H9 (cell line): ENCODE results near the gene RSPO1. TPM values are rescaled to one million over a fixed set of nuclear protein-coding genes. Genes with fewer than 3 reads are reported as not detected.

Experiments
- DNase-seq: peaks from one replicate; pipeline ENCODE4 v3.0.0-alpha.2; 2017
- H2AFZ ChIP-seq: one replicate; pipeline ENCODE4 v1.6.1; 2013; ENCODE audit warnings: mild to moderate bottlenecking, low read length, control low read depth, moderate library complexity
- H2AK5ac ChIP-seq: 2 replicates; pipeline ENCODE4 v1.6.1; 2013; ENCODE audit warnings: low read length, control low read depth, mixed read lengths; ENCODE audit not compliant: insufficient read length
- H2BK120ac ChIP-seq: one replicate; pipeline ENCODE4 v1.6.1; 2013; ENCODE audit warnings: low read depth, mild to moderate bottlenecking, low read length, control low read depth, inconsistent platforms; ENCODE audit not compliant: poor library complexity, severe bottlenecking
- H2BK12ac ChIP-seq: 2 replicates; pipeline ENCODE4 v1.6.1; 2013; ENCODE audit warnings: low read length, control low read depth, mixed read lengths, low read depth; ENCODE audit not compliant: insufficient read length
- H2BK15ac ChIP-seq: 2 replicates; pipeline ENCODE4 v1.6.1; 2013; ENCODE audit warnings: low read depth, low read length, control low read depth
- H2BK20ac ChIP-seq: one replicate; pipeline ENCODE4 v1.6.1; 2013; ENCODE audit warnings: low read depth, mild to moderate bottlenecking, low read length, control low read depth, inconsistent platforms; ENCODE audit not compliant: poor library complexity, severe bottlenecking
- H2BK5ac ChIP-seq: 2 replicates; pipeline ENCODE4 v1.6.1; 2013; ENCODE audit warnings: low read length, control low read depth, mixed read lengths; ENCODE audit not compliant: insufficient read length
- H3K14ac ChIP-seq: 2 replicates; pipeline ENCODE4 v1.6.1; 2013; ENCODE audit warnings: low read length, control low read depth; ENCODE audit not compliant: insufficient read depth
- H3K18ac ChIP-seq: 2 replicates; pipeline ENCODE4 v1.6.1; 2013; ENCODE audit warnings: low read depth, mild to moderate bottlenecking, mixed read lengths, low read length, control low read depth; ENCODE audit not compliant: insufficient read length
- H3K23ac ChIP-seq: 2 replicates; pipeline ENCODE4 v1.6.1; 2013; ENCODE audit warnings: low read length, control low read depth, mixed read lengths, low read depth; ENCODE audit not compliant: insufficient read length
- H3K23me2 ChIP-seq: 2 replicates; pipeline ENCODE4 v1.6.1; 2013; ENCODE audit warnings: low read depth, mild to moderate bottlenecking, mixed read lengths, low read length, control low read depth; ENCODE audit not compliant: insufficient read length, poor library complexity, severe bottlenecking
- H3K27ac ChIP-seq: 2 replicates; pipeline ENCODE4 v1.5.1; 2013; ENCODE audit warnings: low read length, control low read depth, mixed read lengths, low read depth; ENCODE audit not compliant: insufficient read length
- H3K27me3 ChIP-seq: 2 replicates; pipeline ENCODE4 v1.6.1; 2013; ENCODE audit warnings: low read length, control low read depth, inconsistent platforms; ENCODE audit not compliant: insufficient read depth
- H3K4ac ChIP-seq: 2 replicates; pipeline ENCODE4 v1.6.1; 2013; ENCODE audit warnings: low read depth, mild to moderate bottlenecking, control low read depth, inconsistent platforms, low read length, moderate library complexity
- H3K4me1 ChIP-seq: 2 replicates; pipeline ENCODE4 v1.6.1; 2013; ENCODE audit warnings: low read length, control low read depth, inconsistent platforms; ENCODE audit not compliant: insufficient read depth
- H3K4me2 ChIP-seq: 2 replicates; pipeline ENCODE4 v1.6.1; 2013; ENCODE audit warnings: low read length, control low read depth, mixed read lengths; ENCODE audit not compliant: insufficient read length, insufficient read depth
- H3K56ac ChIP-seq: 2 replicates; pipeline ENCODE4 v1.6.1; 2013; ENCODE audit warnings: low read depth, mild to moderate bottlenecking, mixed read lengths, low read length, control low read depth; ENCODE audit not compliant: insufficient read length
- H3K79me1 ChIP-seq: 2 replicates; pipeline ENCODE4 v1.6.1; 2013; ENCODE audit warnings: low read depth, mild to moderate bottlenecking, moderate library complexity, low read length, control low read depth, inconsistent platforms; ENCODE audit not compliant: insufficient read depth, poor library complexity, severe bottlenecking
- H3K79me2 ChIP-seq: 2 replicates; pipeline ENCODE4 v1.6.1; 2013; ENCODE audit warnings: low read length, control low read depth, inconsistent platforms; ENCODE audit not compliant: insufficient read depth
- H3K9ac ChIP-seq: 2 replicates; pipeline ENCODE4 v1.6.1; 2013; ENCODE audit warnings: low read length, control low read depth, mixed read lengths; ENCODE audit not compliant: insufficient read length; ENCODE audit errors: extremely low read depth
- H3K9me3 ChIP-seq: one replicate; pipeline ENCODE4 v1.6.1; 2013; ENCODE audit warnings: low read depth, low read length, inconsistent platforms; ENCODE audit not compliant: control insufficient read depth
- H3T11ph ChIP-seq: one replicate; pipeline ENCODE4 v1.6.1; 2013; ENCODE audit warnings: mild to moderate bottlenecking, low read length, control low read depth, inconsistent platforms
- H4K20me1 ChIP-seq: one replicate; pipeline ENCODE4 v1.6.1; 2013; ENCODE audit not compliant: control insufficient read depth, insufficient read length, insufficient read depth
- H4K5ac ChIP-seq: 2 replicates; pipeline ENCODE4 v1.6.1; 2013; ENCODE audit warnings: low read depth, mild to moderate bottlenecking, mixed read lengths, low read length, control low read depth; ENCODE audit not compliant: insufficient read length
- H4K8ac ChIP-seq: replicated peaks from 2 replicates; pipeline ENCODE4 v1.6.1; 2013; ENCODE audit warnings: low read length, control low read depth, mixed read lengths, low read depth; ENCODE audit not compliant: insufficient read length
- H4K91ac ChIP-seq: 2 replicates; pipeline ENCODE4 v1.6.1; 2013; ENCODE audit warnings: low read depth, mild to moderate bottlenecking, moderate library complexity, mixed read lengths, low read length, control low read depth; ENCODE audit not compliant: insufficient read length
- H3K27ac Mint-ChIP-seq, 3 experiments: 2 replicates in 2 of 3; 3 replicates in 1 of 3; pipeline ENCODE4 v1.8.0; 2020 to 2021; ENCODE audit warnings: mixed read lengths in 3 of 3, mild to moderate bottlenecking in 1 of 3, moderate library complexity in 1 of 3
- H3K27me3 Mint-ChIP-seq: 2 replicates; pipeline ENCODE4 v1.8.0; 2021; ENCODE audit warnings: low read depth, mild to moderate bottlenecking, moderate library complexity, mixed read lengths
- H3K36me3 Mint-ChIP-seq, 3 experiments: 2 replicates in 2 of 3; 3 replicates in 1 of 3; pipeline ENCODE4 v1.8.0; 2020 to 2021; ENCODE audit warnings: low read depth in 3 of 3, mixed read lengths in 3 of 3; ENCODE audit not compliant: insufficient read depth in 1 of 3
- H3K4me1 Mint-ChIP-seq, 2 experiments: 2 replicates each; pipeline ENCODE4 v1.8.0; 2020; ENCODE audit warnings: mixed read lengths in 2 of 2
- H3K4me3 Mint-ChIP-seq, 2 experiments: 2 replicates in 1 of 2; 3 replicates in 1 of 2; pipeline ENCODE4 v1.8.0; 2020 to 2021; ENCODE audit warnings: mild to moderate bottlenecking in 2 of 2, mixed read lengths in 2 of 2, moderate library complexity in 1 of 2
- H3K9me3 Mint-ChIP-seq, 2 experiments: 2 replicates in 1 of 2; 3 replicates in 1 of 2; pipeline ENCODE4 v1.8.0; 2020; ENCODE audit warnings: mild to moderate bottlenecking in 2 of 2, mixed read lengths in 2 of 2, moderate library complexity in 1 of 2
- CTCF ChIP-seq: fragments of 200-600 bp; sonication (generic); conservative IDR thresholded peaks from 3 replicates; pipeline ENCODE4 v1.8.0; 2021; ENCODE audit warnings: antibody characterized with exemption, mild to moderate bottlenecking
- WGBS: extraction: QIAGEN DNeasy Blood & Tissue Kit; methylation state at CpG from one replicate; pipeline ENCODE4 v1.1.7; 2013; ENCODE audit warnings: missing lambda C conversion rate, low lambda C conversion rate, mixed read lengths; ENCODE audit not compliant: insufficient read length; ENCODE audit errors: extremely low coverage; 5-methylcytosine and 5-hydroxymethylcytosine counted together
- total RNA-seq: library from RNA; stranded (reverse); gene quantifications from 2 replicates; pipeline ENCODE4 v1.2.1, GENCODE V29; 2021

Gene RSPO1
- total RNA-seq, 1 experiment from 2014 or later = 0.35 TPM

- Histone ChIP-seq H3T11ph (no peak overlapping the region), H3K4ac (no peak overlapping the region), H2BK20ac (no peak overlapping the region), H3K27me3 (no peaks in the 10 kb centered on the region), H4K20me1 (no peaks in the 10 kb centered on the region), H3K9ac (no peak overlapping the region), H2AFZ (no peak overlapping the region), H2BK12ac (no peak overlapping the region), H3K23ac (no peak overlapping the region), H4K91ac (no peak overlapping the region), H3K79me2 (no peaks in the 10 kb centered on the region), H3K18ac (no peak overlapping the region), H3K9me3 (no peaks in the 10 kb centered on the region), H4K5ac (no peak overlapping the region), H2BK120ac (no peak overlapping the region), H2AK5ac (no peak overlapping the region), H2BK15ac (no peak overlapping the region), H4K8ac (no peak overlapping the region), H3K27ac (no peak overlapping the region), H3K4me2 (no peak overlapping the region), H3K56ac (no peak overlapping the region), H3K79me1 (no peaks in the 10 kb centered on the region), H3K4me1 (no peaks in the 10 kb centered on the region), H3K14ac (no peak overlapping the region), H2BK5ac (no peak overlapping the region), H3K23me2 (no peaks in the 10 kb centered on the region)
- Mint-ChIP-seq H3K9me3 (no peaks in the 10 kb centered on the region), H3K4me1 (peaks cover 0 to 16% of the 10 kb centered on the region in 2 experiments; a peak in 3 of 4 replicates), H3K27ac (no peak overlapping the region), H3K36me3 (no peaks in the 10 kb centered on the region), H3K27me3 (peaks cover 22% of the 10 kb centered on the region), H3K4me3 (no peak overlapping the region)
- no peak for TF ChIP-seq CTCF
- no peak for DNase-seq
- WGBS = no CpG with 5 or more reads among the region's 6 CpGs
Measured at GRCh38 chr1:37671261-37671660, 36.6 kb upstream of the RSPO1 start.
